ENCODE data around the gene ARV1. TPM values are rescaled to one million over a fixed set of nuclear protein-coding genes. Genes with fewer than 3 reads are reported as not detected.

Gene ARV1
- polyA plus RNA-seq, 1 donor from 2014 or later, result 63.4 TPM

DNA sequence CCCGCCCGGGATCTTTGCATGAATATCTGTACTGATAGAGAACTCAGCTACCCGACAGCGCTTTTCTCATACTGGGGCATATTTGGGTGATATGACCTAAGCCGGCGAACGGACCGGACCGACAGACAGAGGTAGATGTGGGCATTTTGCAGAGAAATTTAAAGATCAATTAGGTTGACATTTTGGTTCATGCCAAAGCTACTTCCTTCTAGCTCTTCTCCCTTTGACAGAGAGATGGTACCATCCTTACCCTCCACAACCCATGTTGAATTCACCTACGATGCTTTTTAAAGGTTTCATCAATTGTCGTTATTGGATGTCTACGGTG lies 459 bp downstream of the ARV1 start:
- peaks cover 24% of the 10 kb centered on the region for H3K79me2 ChIP-seq (replicated peaks; ENCODE audit: insufficient read depth, low read length)
- H3K9me2 ChIP-seq (ENCODE audit: insufficient read depth, low read length), result no peaks in the 10 kb centered on the region
- no peaks in the 10 kb centered on the region for H3K27me3 ChIP-seq (ENCODE audit: insufficient read depth, low read depth, low read length)
- no peaks in the 10 kb centered on the region for H3F3A ChIP-seq (ENCODE audit: insufficient read depth, low read length, poor library complexity, severe bottlenecking)
- H3K27ac ChIP-seq (ENCODE audit: low read length), result peak overlapping the region; percentile 82
- peaks cover 6% of the 10 kb centered on the region for H3K36me3 ChIP-seq (ENCODE audit: insufficient read depth, low read length)
- H3K4me3 ChIP-seq (ENCODE audit: low read length), result peak overlapping the region; percentile 92
- no peaks in the 10 kb centered on the region for H4K20me1 ChIP-seq (ENCODE audit: insufficient read depth)
- peak overlapping the region; percentile 74 for H3K9ac ChIP-seq (ENCODE audit: low read length)
- TF ChIP-seq EZH2 (IDR thresholded peaks at IDR 0.05; ENCODE audit: borderline replicate concordance, insufficient read depth, low read length, poor library complexity, severe bottlenecking), result no peak
- no peak for TF ChIP-seq EP300 (conservative IDR thresholded peaks at IDR 0.05; ENCODE audit: poor library complexity, severe bottlenecking)
- TF ChIP-seq POLR2AphosphoS5 (IDR thresholded peaks at IDR 0.05), result no peak
- no peak for TF ChIP-seq CTCF (IDR thresholded peaks at IDR 0.05; ENCODE audit: poor library complexity, severe bottlenecking)
- no peak for TF ChIP-seq MXI1 (conservative IDR thresholded peaks at IDR 0.05; ENCODE audit: poor library complexity, severe bottlenecking)
- no peak for TF ChIP-seq REST (IDR thresholded peaks at IDR 0.05; ENCODE audit: borderline replicate concordance)
- TF ChIP-seq TAF1 (IDR thresholded peaks at IDR 0.05; ENCODE audit: low read depth), result no peak
- no peak for TF ChIP-seq SMC3 (conservative IDR thresholded peaks at IDR 0.05; ENCODE audit: poor library complexity)
- no peak for TF ChIP-seq RAD21 (conservative IDR thresholded peaks at IDR 0.05)
- peak overlapping the region; percentile 36 for H2AFZ ChIP-seq (ENCODE audit: low read depth, low read length)
- H3K4me2 ChIP-seq (ENCODE audit: low read length), result peak overlapping the region; percentile 69
- H3K9me3 ChIP-seq (ENCODE audit: low read length), result no peaks in the 10 kb centered on the region

DNA sequence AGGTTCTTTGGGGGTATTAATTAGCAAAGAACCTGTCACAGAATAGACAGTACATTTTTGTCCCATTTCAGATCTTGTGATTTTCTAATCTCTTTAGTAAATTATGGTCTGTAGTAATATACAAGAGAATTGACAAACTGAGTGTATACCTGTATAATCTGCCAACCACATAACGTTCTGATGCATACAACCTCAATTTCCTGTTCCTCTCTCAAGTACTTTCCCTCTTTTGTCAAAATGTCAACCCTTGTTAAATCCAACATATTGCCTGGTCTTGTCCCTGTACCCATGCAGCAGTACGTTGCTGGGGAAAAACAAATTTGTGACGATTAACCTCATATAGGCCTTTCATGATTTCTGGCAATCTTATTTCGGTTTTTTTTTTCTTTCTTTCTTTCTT lies 1.1 kb downstream of the ARV1 start:
- no peaks in the 10 kb centered on the region for H3F3A ChIP-seq (ENCODE audit: insufficient read depth, low read length, poor library complexity, severe bottlenecking)
- no peaks in the 10 kb centered on the region for H4K20me1 ChIP-seq (ENCODE audit: insufficient read depth)
- peak overlapping the region; percentile 92 for H3K4me3 ChIP-seq (ENCODE audit: low read length)
- peaks cover 24% of the 10 kb centered on the region for H3K79me2 ChIP-seq (replicated peaks; ENCODE audit: insufficient read depth, low read length)
- H3K9me2 ChIP-seq (ENCODE audit: insufficient read depth, low read length), result no peaks in the 10 kb centered on the region
- H3K36me3 ChIP-seq (ENCODE audit: insufficient read depth, low read length), result peaks cover 6% of the 10 kb centered on the region
- no peak overlapping the region for H3K9ac ChIP-seq (ENCODE audit: low read length)
- TF ChIP-seq EP300 (conservative IDR thresholded peaks at IDR 0.05; ENCODE audit: poor library complexity, severe bottlenecking) (no peak), SMC3 (conservative IDR thresholded peaks at IDR 0.05; ENCODE audit: poor library complexity) (no peak), POLR2AphosphoS5 (IDR thresholded peaks at IDR 0.05) (no peak), REST (IDR thresholded peaks at IDR 0.05; ENCODE audit: borderline replicate concordance) (no peak), EZH2 (IDR thresholded peaks at IDR 0.05; ENCODE audit: borderline replicate concordance, insufficient read depth, low read length, poor library complexity, severe bottlenecking) (no peak), TAF1 (IDR thresholded peaks at IDR 0.05; ENCODE audit: low read depth) (no peak), MXI1 (conservative IDR thresholded peaks at IDR 0.05; ENCODE audit: poor library complexity, severe bottlenecking) (no peak), CTCF (IDR thresholded peaks at IDR 0.05; ENCODE audit: poor library complexity, severe bottlenecking) (no peak), RAD21 (conservative IDR thresholded peaks at IDR 0.05) (no peak)
- H3K27ac ChIP-seq (ENCODE audit: low read length), result peak overlapping the region; percentile 82
- peak overlapping the region; percentile 69 for H3K4me2 ChIP-seq (ENCODE audit: low read length)
- no peaks in the 10 kb centered on the region for H3K9me3 ChIP-seq (ENCODE audit: low read length)
- no peak overlapping the region for H2AFZ ChIP-seq (ENCODE audit: low read depth, low read length)
- H3K27me3 ChIP-seq (ENCODE audit: insufficient read depth, low read depth, low read length), result no peaks in the 10 kb centered on the region
